Measurements from ENCODE around the gene CPSF3. TPM values are rescaled to one million over a fixed set of nuclear protein-coding genes. Genes with fewer than 3 reads are reported as not detected.

Gene CPSF3
- total RNA-seq, 6 donors from 2014 or later = 11.3 to 41.0 (median 22.5) TPM

DNA sequence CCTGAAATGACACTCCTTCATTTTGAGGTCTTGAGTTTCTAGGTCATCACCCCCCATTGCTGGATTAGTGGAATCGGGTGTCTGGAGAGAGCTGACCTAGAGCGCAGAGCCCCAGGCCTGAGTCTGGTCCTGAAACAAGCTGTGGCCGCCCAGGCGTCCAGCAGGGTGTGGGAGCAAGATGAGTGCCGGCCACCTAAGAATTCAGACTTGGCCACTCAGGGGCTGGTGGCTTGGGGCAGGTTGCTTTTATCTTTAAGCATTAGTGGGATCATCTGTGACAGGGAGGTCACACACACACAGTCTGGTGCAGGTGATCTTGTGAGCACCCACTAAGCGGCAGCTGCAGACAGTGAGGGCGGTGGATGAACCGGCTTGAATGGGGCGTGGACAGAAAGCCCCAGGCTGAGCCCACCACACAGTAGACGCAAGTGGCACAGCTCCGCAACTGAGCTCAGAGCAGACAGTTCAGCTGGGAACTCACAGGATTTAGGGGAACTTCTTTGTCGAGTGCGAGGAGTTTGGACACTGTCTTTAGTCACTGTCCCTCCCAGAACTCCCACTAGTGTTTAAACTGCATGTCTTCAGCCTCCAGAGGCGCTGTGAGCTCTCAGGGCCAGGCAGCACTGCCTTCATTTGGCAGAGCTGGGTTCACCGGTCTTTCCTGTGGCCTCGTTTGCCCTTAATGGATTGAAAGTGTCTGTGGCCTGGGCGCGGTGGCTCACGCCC, 21.6 kb upstream of the CPSF3 start:
- no peaks in the 10 kb centered on the region for H3K27me3 ChIP-seq
- ATAC-seq (ENCODE audit: low FRiP score in 2 of 2) = no peak
- no peak overlapping the region for H3K4me3 ChIP-seq
- H3K4me1 ChIP-seq = peaks cover 0 to 11% (median 1%) of the 10 kb centered on the region in 4 donors
- no peak for DNase-seq
- whole genome bisulfite sequencing, 2 donors = 94 to 96% methylated on average over 19 of the region's 19 CpGs
- H3K27ac ChIP-seq = no peak overlapping the region
- TF ChIP-seq POLR2A (IDR thresholded peaks at IDR 0.05) (no peak), POLR2AphosphoS5 (IDR thresholded peaks at IDR 0.05) (no peak), EP300 (IDR thresholded peaks at IDR 0.05) (no peak), CTCF (IDR thresholded peaks at IDR 0.05) (no peak)
- H3K9me3 ChIP-seq = no peaks in the 10 kb centered on the region
- H3K36me3 ChIP-seq = peaks cover 2 to 38% (median 25%) of the 10 kb centered on the region in 4 donors

GRCh38 chr2:9403924-9404323, 19.5 kb upstream of the CPSF3 start:
- Histone ChIP-seq H3K9me3 (no peaks in the 10 kb centered on the region), H3K27ac (no peak overlapping the region), H3K27me3 (no peaks in the 10 kb centered on the region), H3K4me3 (no peak overlapping the region), H3K4me1 (peaks cover 0 to 11% (median 1%) of the 10 kb centered on the region in 4 donors), H3K36me3 (peaks cover 2 to 53% (median 27%) of the 10 kb centered on the region in 4 donors)
- ATAC-seq (ENCODE audit: low FRiP score in 2 of 2) (no peak), DNase-seq (no peak)
- TF ChIP-seq POLR2A (IDR thresholded peaks at IDR 0.05) = no peak
- 66 to 67% methylated on average over 2 of the region's 2 CpGs for WGBS, 2 donors

DNA sequence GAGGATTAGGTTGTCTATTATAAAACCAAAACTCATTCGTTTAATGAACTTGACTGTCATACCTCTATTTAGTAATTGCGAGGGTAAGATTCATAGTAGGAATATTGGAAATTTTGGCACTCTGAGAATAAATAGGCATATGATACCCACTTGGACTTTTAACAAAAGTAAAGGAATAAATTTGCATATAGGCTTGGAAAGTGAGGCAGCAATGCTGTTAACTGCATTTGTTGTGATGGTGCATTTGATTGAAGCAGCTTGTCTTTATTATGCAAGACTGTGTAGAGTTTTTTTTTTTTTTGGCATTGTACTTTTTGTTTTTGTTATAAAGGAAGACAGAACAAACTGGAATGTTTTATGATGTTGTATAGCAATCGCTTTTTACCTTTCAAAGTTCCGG, 19.0 kb upstream of the CPSF3 start:
- no peak for TF ChIP-seq CTCF (IDR thresholded peaks at IDR 0.05)
- TF ChIP-seq POLR2A (IDR thresholded peaks at IDR 0.05) = no peak
- TF ChIP-seq POLR2AphosphoS5 (IDR thresholded peaks at IDR 0.05) = no peak
- no peak for TF ChIP-seq EP300 (IDR thresholded peaks at IDR 0.05)
- no peaks in the 10 kb centered on the region for H3K27me3 ChIP-seq
- H3K9me3 ChIP-seq = no peaks in the 10 kb centered on the region
- 82 to 83% methylated on average over 4 of the region's 4 CpGs for WGBS, 2 donors
- H3K4me3 ChIP-seq = no peak overlapping the region
- no peak overlapping the region for H3K27ac ChIP-seq
- ATAC-seq (ENCODE audit: low FRiP score in 2 of 2) (no peak), DNase-seq (no peak)
- H3K36me3 ChIP-seq = peaks cover 2 to 56% (median 25%) of the 10 kb centered on the region in 4 donors
- peaks cover 0 to 6% (median 1%) of the 10 kb centered on the region in 4 donors for H3K4me1 ChIP-seq

- no peaks in the 10 kb centered on the region for H3K9me3 ChIP-seq
- no peak for TF ChIP-seq CTCF (IDR thresholded peaks at IDR 0.05)
- TF ChIP-seq POLR2AphosphoS5 (IDR thresholded peaks at IDR 0.05) = no peak
- no peak for TF ChIP-seq POLR2A (IDR thresholded peaks at IDR 0.05)
- H3K4me1 ChIP-seq = peaks cover 0 to 6% (median 1%) of the 10 kb centered on the region in 4 donors
- 98 to 100% methylated on average over 2 of the region's 2 CpGs for WGBS, 2 donors
- H3K36me3 ChIP-seq = peaks cover 2 to 60% (median 27%) of the 10 kb centered on the region in 4 donors
- DNase-seq (no peak), ATAC-seq (ENCODE audit: low FRiP score in 2 of 2) (no peak)
- H3K4me3 ChIP-seq = no peak overlapping the region
- no peaks in the 10 kb centered on the region for H3K27me3 ChIP-seq
- no peak overlapping the region for H3K27ac ChIP-seq
Measured at GRCh38 chr2:9405636-9406035, 17.8 kb upstream of the CPSF3 start.

- no peak for DNase-seq
- 70 to 85% methylated on average over 12 to 13 of the region's 13 CpGs for WGBS, 2 donors
- TF ChIP-seq CTCF (IDR thresholded peaks at IDR 0.05) (no peak), POLR2AphosphoS5 (IDR thresholded peaks at IDR 0.05) (no peak), EP300 (IDR thresholded peaks at IDR 0.05) (no peak), POLR2A (IDR thresholded peaks at IDR 0.05) (no peak)
Measured at GRCh38 chr2:9406529-9407362, 16.7 kb upstream of the CPSF3 start.

More at GRCh38 chr2:9406529-9407362, 16.7 kb upstream of the CPSF3 start:
- Histone ChIP-seq H3K9me3 (no peaks in the 10 kb centered on the region), H3K27ac (no peak overlapping the region), H3K36me3 (peaks cover 6 to 61% (median 25%) of the 10 kb centered on the region in 4 donors), H3K27me3 (no peaks in the 10 kb centered on the region), H3K4me3 (no peak overlapping the region), H3K4me1 (peaks cover 0 to 6% (median 1%) of the 10 kb centered on the region in 4 donors)
- no peak for ATAC-seq (ENCODE audit: low FRiP score in 2 of 2)
